NCI-H1436 (cell line): ENCODE measurements around the gene GAGE12E.
"Not testable (repeated sequence)": the region's sequence is repeated elsewhere in the genome, so short reads cannot be mapped to it uniquely, and the experiment has no call there.

ENCODE experiments used
- DNase-seq: peaks from one replicate; lab custom pipeline; 2025; lab: John Stamatoyannopoulos, UW

GAGE12E gene, protein sequence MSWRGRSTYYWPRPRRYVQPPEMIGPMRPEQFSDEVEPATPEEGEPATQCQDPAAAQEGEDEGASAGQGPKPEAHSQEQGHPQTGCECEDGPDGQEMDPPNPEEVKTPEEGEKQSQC

DNA sequence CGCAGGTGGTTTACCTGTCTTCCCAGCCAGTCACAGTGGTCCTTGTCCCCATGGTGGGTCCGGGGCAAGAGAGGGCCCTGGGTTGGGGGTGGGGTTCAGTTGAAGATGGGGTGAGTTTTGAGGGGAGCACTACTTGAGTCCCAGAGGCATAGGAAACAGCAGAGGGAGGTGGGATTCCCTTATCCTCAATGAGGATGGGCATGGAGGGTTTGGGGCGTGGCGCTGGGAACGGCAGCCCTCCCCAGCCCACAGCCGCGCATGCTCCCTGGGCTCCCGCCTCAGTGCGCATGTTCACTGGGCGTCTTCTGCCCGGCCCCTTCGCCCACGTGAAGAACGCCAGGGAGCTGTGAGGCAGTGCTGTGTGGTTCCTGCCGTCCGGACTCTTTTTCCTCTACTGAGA, at the start of gene GAGE12E:
GAGE12E (plus strand) TSS at position 301 of the 400 bp plus-strand sequence. CDS start 1,155 bp downstream, outside the sequence.
- DNase-seq = not testable (repeated sequence)

DNA sequence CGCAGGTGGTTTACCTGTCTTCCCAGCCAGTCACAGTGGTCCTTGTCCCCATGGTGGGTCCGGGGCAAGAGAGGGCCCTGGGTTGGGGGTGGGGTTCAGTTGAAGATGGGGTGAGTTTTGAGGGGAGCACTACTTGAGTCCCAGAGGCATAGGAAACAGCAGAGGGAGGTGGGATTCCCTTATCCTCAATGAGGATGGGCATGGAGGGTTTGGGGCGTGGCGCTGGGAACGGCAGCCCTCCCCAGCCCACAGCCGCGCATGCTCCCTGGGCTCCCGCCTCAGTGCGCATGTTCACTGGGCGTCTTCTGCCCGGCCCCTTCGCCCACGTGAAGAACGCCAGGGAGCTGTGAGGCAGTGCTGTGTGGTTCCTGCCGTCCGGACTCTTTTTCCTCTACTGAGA, 19.2 kb upstream of the GAGE12E start, which contains the start of gene GAGE12C:
GAGE12C (plus strand) TSS at position 301 of the 400 bp plus-strand sequence. CDS start 1,155 bp downstream, outside the sequence.
- not testable (repeated sequence) for DNase-seq

DNA sequence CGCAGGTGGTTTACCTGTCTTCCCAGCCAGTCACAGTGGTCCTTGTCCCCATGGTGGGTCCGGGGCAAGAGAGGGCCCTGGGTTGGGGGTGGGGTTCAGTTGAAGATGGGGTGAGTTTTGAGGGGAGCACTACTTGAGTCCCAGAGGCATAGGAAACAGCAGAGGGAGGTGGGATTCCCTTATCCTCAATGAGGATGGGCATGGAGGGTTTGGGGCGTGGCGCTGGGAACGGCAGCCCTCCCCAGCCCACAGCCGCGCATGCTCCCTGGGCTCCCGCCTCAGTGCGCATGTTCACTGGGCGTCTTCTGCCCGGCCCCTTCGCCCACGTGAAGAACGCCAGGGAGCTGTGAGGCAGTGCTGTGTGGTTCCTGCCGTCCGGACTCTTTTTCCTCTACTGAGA, 9.7 kb upstream of the GAGE12E start, which contains the start of gene GAGE12D:
GAGE12D (plus strand) TSS at position 301 of the 400 bp plus-strand sequence. CDS start 1,155 bp downstream, outside the sequence.
- DNase-seq = not testable (repeated sequence)

- DNase-seq = not testable (repeated sequence)
These were observed 9.5 kb downstream of the GAGE12E start, which contains the start of gene GAGE12F for GRCh38 chrX:49560542-49560941. GAGE12F (plus strand) TSS chrX:49560842; CDS start chrX:49561997, 1,155 bp downstream.

- not testable (repeated sequence) for DNase-seq
These were observed 17.6 kb downstream of the GAGE12E start for GRCh38 chrX:49568728-49569127.

GRCh38 chrX:49569152-49569551, 18.1 kb downstream of the GAGE12E start:
- DNase-seq = not testable (repeated sequence)

DNA sequence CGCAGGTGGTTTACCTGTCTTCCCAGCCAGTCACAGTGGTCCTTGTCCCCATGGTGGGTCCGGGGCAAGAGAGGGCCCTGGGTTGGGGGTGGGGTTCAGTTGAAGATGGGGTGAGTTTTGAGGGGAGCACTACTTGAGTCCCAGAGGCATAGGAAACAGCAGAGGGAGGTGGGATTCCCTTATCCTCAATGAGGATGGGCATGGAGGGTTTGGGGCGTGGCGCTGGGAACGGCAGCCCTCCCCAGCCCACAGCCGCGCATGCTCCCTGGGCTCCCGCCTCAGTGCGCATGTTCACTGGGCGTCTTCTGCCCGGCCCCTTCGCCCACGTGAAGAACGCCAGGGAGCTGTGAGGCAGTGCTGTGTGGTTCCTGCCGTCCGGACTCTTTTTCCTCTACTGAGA, 19.0 kb downstream of the GAGE12E start, which contains the start of gene GAGE12G:
GAGE12G (plus strand) TSS at position 301 of the 400 bp plus-strand sequence. CDS start 1,155 bp downstream, outside the sequence.
- DNase-seq = not testable (repeated sequence)

- not testable (repeated sequence) for DNase-seq
These were observed 28.6 kb downstream of the GAGE12E start, which contains the start of gene GAGE12H for GRCh38 chrX:49579649-49580048. GAGE12H (plus strand) TSS chrX:49579949; CDS start chrX:49581104, 1,155 bp downstream.

DNA sequence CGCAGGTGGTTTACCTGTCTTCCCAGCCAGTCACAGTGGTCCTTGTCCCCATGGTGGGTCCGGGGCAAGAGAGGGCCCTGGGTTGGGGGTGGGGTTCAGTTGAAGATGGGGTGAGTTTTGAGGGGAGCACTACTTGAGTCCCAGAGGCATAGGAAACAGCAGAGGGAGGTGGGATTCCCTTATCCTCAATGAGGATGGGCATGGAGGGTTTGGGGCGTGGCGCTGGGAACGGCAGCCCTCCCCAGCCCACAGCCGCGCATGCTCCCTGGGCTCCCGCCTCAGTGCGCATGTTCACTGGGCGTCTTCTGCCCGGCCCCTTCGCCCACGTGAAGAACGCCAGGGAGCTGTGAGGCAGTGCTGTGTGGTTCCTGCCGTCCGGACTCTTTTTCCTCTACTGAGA, 38.1 kb downstream of the GAGE12E start, which contains the start of gene GAGE2A:
GAGE2A (plus strand) TSS at position 301 of the 400 bp plus-strand sequence. CDS start 1,155 bp downstream, outside the sequence.
- DNase-seq = not testable (repeated sequence)

DNA sequence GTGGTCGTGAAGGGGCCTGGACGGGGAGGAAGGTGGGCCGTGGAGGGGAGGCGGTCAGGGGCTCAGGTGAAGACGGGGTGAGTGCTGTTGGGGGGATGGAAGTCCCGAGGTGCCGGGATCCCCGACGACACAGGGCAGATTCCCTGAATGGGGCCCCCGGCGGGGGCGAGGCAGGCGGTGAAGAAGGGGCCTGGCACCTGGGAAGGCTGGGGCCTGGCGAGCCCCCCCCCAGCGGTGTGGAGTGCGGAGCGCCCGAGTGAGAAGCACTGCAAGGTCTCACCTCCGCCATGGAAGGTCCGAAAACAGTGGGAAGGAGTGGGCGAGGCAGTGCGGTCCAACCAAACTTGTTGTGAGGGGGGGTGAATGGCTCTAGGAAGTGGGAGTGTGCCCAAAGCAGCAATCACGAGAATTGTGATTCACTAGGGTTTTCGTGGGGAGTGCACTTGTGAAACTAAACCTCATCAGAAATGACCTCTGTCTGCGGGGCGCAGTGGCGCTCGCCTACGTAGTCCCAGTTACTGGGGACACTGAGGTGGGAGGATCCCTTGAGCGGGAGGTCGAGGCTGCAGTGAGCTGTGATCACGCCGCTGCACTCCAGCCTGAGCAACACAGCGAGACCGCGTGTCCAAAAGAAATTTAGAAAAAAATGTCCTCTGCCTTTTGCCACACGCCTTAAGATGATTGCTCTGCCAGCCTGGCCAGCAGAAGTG, 38.8 kb downstream of the GAGE12E start:
- DNase-seq = not testable (repeated sequence)

- not testable (repeated sequence) for DNase-seq
These were observed 39.4 kb downstream of the GAGE12E start for GRCh38 chrX:49590488-49590887.

DNA sequence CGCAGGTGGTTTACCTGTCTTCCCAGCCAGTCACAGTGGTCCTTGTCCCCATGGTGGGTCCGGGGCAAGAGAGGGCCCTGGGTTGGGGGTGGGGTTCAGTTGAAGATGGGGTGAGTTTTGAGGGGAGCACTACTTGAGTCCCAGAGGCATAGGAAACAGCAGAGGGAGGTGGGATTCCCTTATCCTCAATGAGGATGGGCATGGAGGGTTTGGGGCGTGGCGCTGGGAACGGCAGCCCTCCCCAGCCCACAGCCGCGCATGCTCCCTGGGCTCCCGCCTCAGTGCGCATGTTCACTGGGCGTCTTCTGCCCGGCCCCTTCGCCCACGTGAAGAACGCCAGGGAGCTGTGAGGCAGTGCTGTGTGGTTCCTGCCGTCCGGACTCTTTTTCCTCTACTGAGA, 47.6 kb downstream of the GAGE12E start, which contains the start of gene GAGE1:
GAGE1 (plus strand) TSS at position 301 of the 400 bp plus-strand sequence. CDS start 1,155 bp downstream, outside the sequence.
- not testable (repeated sequence) for DNase-seq
